HL-60/S4 treated with phorbol 12-myristate 13-acetate at 8.2 ng/mL for 4 days and 3 days (cell line): Measurements from ENCODE around the gene SLC22A23.

Source experiments
- in situ Hi-C: fragments of 300-500 bp; cut with MboI; formaldehyde crosslinking; loops from 2 replicates; pipeline ENCODE4 v1.15.0; 2022; ENCODE audit warnings: low sequenced_read_pairs

Gene SLC22A23

DNA sequence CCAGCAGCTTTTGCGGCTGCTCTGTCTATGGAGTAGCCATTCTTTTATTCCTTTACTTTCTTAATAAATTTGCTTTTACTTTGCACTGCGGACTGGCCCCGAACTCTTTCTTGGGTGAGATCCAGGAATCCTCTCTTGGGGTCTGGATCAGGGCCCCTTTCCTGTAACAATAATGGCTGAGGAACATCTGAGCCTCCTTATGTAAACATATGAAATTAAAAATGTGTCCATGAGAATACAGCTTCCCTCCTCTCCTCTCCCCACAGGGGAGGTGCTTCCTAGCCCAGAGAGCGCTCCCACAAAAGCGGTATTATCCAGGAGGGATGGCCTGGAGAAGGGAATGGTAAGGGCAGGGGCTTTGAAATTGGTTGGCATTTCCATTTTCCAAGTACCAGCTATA is 117.0 kb downstream of the SLC22A23 start:
- in situ Hi-C loops = no loop called here

DNA sequence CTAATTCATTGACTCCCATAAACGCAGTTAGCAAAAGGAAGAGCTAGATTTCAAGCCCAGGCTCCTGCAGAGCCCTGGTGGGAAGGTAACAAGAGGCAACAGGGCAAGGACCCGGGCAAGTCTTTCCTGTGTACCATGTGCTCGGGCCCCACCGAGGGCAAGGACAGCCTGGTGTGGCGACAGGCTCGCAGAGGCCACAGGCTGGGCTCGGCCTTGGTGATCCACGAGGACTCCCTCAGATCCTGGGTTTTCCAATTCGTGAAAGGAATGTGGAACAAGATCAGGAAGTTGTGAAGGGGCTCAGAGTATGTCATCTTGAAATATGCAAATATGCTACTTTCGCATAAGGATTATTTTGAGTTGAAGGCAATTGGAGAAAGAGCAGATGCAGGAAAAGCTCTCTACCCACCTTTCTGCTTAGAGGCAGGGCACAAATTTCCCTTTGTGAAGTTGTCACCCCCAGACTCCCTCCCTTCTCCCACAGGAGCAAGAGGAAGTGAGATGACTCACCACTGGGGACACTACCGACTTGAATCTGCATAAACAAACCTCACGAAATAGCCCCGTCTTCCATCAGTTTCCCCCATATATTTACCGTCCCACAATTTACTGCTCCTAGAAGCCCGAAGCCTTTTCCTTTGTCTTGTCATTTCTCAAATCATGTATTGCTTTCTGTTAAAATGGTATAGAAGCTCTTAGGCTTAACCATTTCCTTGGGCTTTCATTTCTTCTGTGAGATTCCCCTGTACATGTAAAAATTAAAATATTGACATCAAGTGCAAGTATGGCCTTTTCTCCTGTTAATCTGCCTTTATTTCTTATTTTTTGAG is 119.1 kb downstream of the SLC22A23 start:
- in situ Hi-C loops = no loop called here

DNA sequence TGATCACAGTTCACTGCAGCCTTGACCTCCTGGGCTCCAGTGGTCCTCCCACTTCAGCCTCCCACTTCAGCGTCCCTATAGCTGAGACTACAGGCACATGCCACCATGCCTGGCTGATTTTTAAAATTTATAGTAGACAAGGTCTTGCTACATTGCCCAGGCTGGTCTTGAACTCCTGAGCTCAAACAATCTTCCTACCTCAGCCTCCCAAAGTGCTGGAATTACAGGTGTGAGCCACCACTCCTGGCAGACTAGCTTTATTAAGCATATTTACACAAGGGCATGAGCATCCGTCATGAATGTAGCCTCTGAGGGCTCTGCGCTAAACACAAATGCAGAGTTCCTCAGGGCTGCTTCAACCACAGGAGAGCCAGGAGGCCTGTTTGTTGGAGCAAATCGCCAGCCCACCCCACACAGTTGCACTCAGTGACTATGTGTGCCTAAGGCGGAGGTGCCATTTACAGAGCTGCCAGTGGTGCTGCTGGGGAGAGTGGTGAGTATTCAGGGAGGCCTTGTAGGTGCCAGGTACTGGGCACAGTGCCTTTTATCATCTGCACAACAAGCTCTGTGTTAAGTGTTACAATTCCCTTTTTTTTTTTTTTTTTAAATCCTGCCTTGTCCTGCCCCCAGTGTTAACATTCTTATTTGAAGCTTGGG is 119.9 kb downstream of the SLC22A23 start:
- in situ Hi-C loops = no loop called here

DNA sequence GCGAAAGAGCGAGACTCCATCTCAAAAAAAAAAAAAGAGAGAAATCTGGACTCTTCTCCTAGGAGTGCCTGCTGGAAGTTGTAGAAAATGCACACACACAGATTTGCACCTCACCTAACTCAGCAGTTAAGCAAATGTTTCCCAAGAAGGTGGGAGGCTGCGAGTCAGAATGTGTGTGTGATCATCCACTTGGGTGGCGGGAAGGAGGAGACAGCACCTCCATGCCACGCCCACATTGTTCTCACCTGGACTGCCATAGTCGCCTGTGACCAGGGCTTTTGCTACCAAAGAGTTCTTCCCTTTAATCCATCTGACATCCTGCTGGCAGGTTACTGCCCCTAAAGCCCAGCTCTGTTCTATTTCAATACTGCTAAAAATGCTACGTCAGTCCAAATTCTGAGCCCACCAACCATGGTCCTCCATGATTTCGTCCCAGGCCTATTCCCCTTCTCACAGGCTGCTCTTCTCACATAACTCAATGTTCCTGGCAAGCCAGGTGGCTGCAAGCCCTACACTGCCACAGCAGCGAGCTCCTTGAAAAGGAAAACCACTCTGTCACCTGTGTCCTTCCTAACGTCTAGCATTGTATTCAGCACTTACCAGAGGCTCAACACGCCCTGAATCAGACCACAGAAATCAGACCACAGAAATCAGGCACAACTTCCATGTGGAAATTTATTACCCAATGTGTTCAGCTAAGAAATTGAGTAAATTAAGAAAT is 120.6 kb downstream of the SLC22A23 start:
- in situ Hi-C loops = no loop called here

- in situ Hi-C loops = no loop called here
Observed at GRCh38 chr6:3335169-3335568, 121.7 kb downstream of the SLC22A23 start.

DNA sequence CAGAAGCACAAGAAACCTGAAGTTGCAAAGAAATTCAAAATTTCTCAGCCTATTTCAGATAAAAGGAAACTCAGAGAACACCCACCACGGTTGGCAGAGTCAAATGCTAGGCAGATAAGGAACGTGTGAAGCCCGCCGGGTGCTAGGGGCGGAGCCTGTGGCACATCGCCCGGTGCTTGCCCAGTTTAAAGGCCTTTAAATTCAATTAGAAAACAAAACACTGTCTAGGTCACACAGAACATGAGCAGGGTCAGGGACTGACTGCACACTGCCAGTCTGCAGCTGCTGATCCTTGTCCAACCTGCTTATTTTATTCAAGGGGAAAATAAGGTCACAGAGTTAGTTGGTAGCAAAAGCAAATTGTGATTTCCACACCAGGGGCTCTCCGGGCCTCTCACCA is 122.3 kb downstream of the SLC22A23 start:
- in situ Hi-C loops = no loop called here

- in situ Hi-C loops = no loop called here
Observed at GRCh38 chr6:3333263-3333662, 123.6 kb downstream of the SLC22A23 start.

GRCh38 chr6:3331971-3332370 is 124.9 kb downstream of the SLC22A23 start:
- in situ Hi-C loops = no loop called here

- in situ Hi-C loops = no loop called here
Observed at GRCh38 chr6:3331494-3331893, 125.4 kb downstream of the SLC22A23 start.

DNA sequence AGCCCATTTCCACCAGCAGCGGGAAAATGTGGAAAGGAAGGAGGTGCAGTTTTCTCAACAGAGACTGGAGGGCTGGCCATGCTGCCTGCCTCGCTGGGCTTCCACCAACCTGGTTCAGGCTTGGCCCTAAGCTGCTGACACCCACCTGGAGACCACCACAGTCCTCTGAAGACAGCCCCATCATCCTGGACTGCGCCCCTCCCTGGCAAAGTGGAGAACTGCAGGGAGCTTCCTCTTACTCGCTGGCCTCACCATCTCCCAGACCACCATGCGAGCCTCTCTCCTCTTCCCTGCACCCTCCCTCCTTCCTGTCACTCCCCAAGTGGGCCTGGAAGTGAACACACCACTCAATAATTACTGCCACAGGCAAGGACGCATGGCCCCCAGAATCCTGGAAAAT is 126.7 kb downstream of the SLC22A23 start:
- in situ Hi-C loops = no loop called here

DNA sequence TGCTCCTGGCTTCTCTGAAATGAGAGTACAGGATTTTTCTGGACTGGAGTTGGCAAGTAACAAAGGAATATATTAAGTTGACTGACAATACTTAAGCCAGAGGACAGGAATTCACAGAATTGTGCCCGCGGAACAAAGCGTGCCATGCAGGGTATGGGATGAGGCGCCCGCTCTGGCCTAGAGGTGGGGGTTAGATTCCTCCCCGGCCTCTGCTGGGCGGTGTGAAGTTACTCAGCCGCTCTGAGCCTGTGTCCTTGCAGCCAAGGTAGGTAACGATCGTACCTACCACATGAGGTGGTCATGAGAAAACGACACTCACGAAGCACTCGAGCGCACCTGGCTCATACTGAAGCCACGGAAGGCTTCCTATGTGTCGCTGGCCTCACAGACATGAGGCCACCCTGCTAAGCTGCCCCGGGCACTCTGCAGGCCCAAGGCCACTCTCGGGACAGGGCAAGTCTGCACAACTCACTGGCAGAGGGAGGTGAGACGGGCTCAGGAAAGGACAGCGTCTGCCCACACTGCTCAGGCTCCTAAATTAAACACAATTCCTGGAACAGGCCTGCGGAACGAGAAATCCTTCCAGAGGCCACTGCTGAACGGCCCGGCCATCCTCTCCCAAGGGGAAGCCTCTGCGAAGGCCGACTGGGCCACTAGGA is 127.3 kb downstream of the SLC22A23 start:
- in situ Hi-C loops = no loop called here

- in situ Hi-C loops = no loop called here
Observed at GRCh38 chr6:3328796-3329195, 128.1 kb downstream of the SLC22A23 start.

- in situ Hi-C loops = no loop called here
Observed at GRCh38 chr6:3328145-3328544, 128.7 kb downstream of the SLC22A23 start.

GRCh38 chr6:3327403-3327802 is 129.4 kb downstream of the SLC22A23 start:
- in situ Hi-C loops = no loop called here

GRCh38 chr6:3326981-3327380 is 129.9 kb downstream of the SLC22A23 start:
- in situ Hi-C loops = no loop called here

GRCh38 chr6:3326184-3326971 is 130.5 kb downstream of the SLC22A23 start:
- in situ Hi-C loops = no loop called here

DNA sequence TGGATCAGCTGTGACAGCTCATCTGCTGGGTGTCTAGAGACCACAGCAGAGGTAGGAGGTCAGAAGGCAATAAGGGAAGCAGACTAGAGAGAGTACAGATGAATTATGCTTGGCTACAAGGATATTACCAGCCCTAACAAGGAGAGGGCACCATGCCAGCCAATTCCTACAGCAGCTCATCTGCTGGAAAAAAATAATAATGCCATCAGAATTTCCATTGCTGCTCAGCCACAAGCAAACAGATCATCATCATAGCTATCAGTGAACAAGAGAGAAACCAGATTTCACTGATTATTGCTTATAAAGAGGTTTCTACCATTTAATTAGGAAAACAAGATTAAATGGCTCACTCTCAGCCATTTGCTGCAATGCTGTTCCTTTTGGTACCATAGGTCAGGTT is 131.6 kb downstream of the SLC22A23 start:
- in situ Hi-C loops = no loop called here

GRCh38 chr6:3324262-3324942 is 132.4 kb downstream of the SLC22A23 start:
- in situ Hi-C loops = no loop called here

DNA sequence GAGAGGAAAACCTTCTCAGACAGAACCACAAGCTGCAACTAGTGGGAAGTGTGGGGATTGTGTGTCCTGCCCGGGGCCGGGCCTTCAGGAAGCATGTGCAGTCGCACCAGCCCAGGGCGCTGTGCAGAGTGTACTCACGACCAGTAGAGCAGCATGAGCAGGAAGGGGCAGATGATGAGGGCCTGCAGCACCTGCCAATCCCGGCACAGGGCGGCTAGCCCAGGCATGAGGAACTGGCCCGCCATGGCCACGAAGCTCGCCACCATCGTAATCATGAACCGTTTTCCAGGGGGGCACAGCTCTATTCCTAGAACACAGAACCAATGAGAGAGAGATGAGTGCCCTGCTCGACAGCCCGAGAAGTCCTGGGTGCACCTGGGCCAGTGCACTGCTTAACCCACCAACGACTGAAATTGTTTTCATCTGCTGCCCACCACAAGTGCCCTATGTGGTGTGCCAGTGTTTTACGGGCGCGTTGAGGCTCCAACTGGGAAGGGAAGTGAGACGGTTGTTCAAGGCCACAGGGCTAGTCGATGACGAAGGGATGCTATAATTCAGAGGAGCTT is 133.1 kb downstream of the SLC22A23 start:
- in situ Hi-C loops = no loop called here

DNA sequence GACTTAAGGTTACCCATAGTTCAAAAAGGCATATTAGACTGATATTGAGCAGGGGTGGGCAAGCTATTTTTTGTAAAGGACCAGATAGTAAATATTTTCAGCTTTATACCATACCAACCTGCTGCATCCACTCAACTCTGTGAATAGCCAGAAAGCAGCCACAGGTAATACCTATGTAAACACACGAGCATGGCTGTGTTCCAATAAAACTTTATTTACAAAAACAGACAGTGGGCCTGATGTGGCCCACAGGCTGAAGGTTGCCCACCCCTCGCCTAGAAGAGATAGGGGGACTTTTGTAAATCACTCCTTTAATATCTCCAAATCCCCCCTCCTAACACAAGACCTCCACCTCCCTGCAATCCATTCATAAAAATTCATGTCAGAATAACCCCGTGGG is 133.7 kb downstream of the SLC22A23 start:
- in situ Hi-C loops = no loop called here
